Mucosa of descending colon (tissue), 3 donors: Measurements from ENCODE around the gene PTPRK. TPM values are rescaled to one million over a fixed set of nuclear protein-coding genes. Genes with fewer than 3 reads are reported as not detected.
A peak's percentile ranks its signal among the peaks of the same experiment; 100 is the strongest.

Experiments
- ATAC-seq: fragments of 200-7000 bp; cut with Tn5 transposase; one replicate; pipeline ENCODE4 v1.9.1; 2020; ENCODE audit warnings: mild to moderate bottlenecking, moderate library complexity
- DNase-seq, 3 donors: peaks; one replicate each; pipeline ENCODE4 v3.0.0-alpha.2; 2020
- H3K36me3 ChIP-seq: fragments of 200-600 bp; one replicate; pipeline ENCODE4 v1.8.0; 2021; ENCODE audit warnings: low read depth, mild to moderate bottlenecking
- H3K4me1 ChIP-seq: fragments of 200-600 bp; one replicate; pipeline ENCODE4 v1.8.0; 2021; ENCODE audit warnings: low read depth, mild to moderate bottlenecking
- H3K4me3 ChIP-seq: fragments of 200-600 bp; one replicate; pipeline ENCODE4 v1.8.0; 2021; ENCODE audit warnings: mild to moderate bottlenecking
- H3K9me3 ChIP-seq: fragments of 200-600 bp; one replicate; pipeline ENCODE4 v1.8.0; 2021; ENCODE audit warnings: mild to moderate bottlenecking
- CTCF ChIP-seq: fragments of 200-600 bp; IDR thresholded peaks from one replicate; pipeline ENCODE4 v1.8.0; 2022; ENCODE audit warnings: antibody characterized with exemption, mild to moderate bottlenecking
- intact Hi-C, 2 donors: fragments of 100-400 bp; cut with DNase I in 1 of 2; cut with micrococcal nuclease in 1 of 2; formaldehyde crosslinking; loops; one replicate each; pipeline versions ENCODE4 v1.11.0 to v1.11.1; 2022; cut with DNase I, micrococcal nuclease
- total RNA-seq, 3 donors: library from RNA; stranded (reverse); fragmentation: NEBNext Ultra II Directional in 2 of 3; extraction: Animal tissue kit (Norgen Biotek cat#: 25700) in 2 of 3; gene quantifications; one replicate each; pipeline versions ENCODE4 v1.2.1 to v1.2.4, GENCODE V29; 2021 to 2023
- donor health status: DM: no; HTN: no; CAD: no; lungs with moderate emphysema.
- donor health status: DM: no; HTN: no; CAD: no.
- donor health status: DM: no; HTN: yes; CAD: no.

Gene PTPRK
- total RNA-seq, 3 donors from 2014 or later: 75.9 to 159 (median 86.7) TPM

GRCh38 chr6:128508588-128509296, 11.7 kb downstream of the PTPRK start:
- intact Hi-C loops: no loop called here
- no peak for DNase-seq
- ATAC-seq: peak; percentile 76
- no peaks in the 10 kb centered on the region for H3K36me3 ChIP-seq
- H3K9me3 ChIP-seq: no peaks in the 10 kb centered on the region
- H3K4me1 ChIP-seq: peaks cover 38% of the 10 kb centered on the region
- no peak overlapping the region for H3K4me3 ChIP-seq
- no peak for TF ChIP-seq CTCF

- Histone ChIP-seq H3K36me3 (no peaks in the 10 kb centered on the region), H3K9me3 (no peaks in the 10 kb centered on the region), H3K4me1 (peaks cover 38% of the 10 kb centered on the region), H3K4me3 (no peak overlapping the region)
- no peak for TF ChIP-seq CTCF
- DNase-seq (peak in 2 of 3 donors; percentile 58 to 72), ATAC-seq (peak; percentile 87)
- intact Hi-C loops: no loop called here
These were observed 12.8 kb downstream of the PTPRK start for GRCh38 chr6:128507337-128508310.

GRCh38 chr6:128505603-128506002, 14.8 kb downstream of the PTPRK start:
- no peak for TF ChIP-seq CTCF
- intact Hi-C loops: no loop called here
- no peak for DNase-seq
- no peak for ATAC-seq
- H3K4me1 ChIP-seq: peaks cover 35% of the 10 kb centered on the region
- no peaks in the 10 kb centered on the region for H3K9me3 ChIP-seq
- no peaks in the 10 kb centered on the region for H3K36me3 ChIP-seq
- H3K4me3 ChIP-seq: no peak overlapping the region

- ATAC-seq: no peak
- no peak for DNase-seq
- no peak for TF ChIP-seq CTCF
- Histone ChIP-seq H3K9me3 (no peaks in the 10 kb centered on the region), H3K4me1 (peaks cover 50% of the 10 kb centered on the region), H3K4me3 (no peak overlapping the region), H3K36me3 (no peaks in the 10 kb centered on the region)
- intact Hi-C loops: no loop called here
These were observed 16.3 kb downstream of the PTPRK start for GRCh38 chr6:128504003-128504654.

GRCh38 chr6:128500749-128501600, 19.4 kb downstream of the PTPRK start:
- H3K4me3 ChIP-seq: no peak overlapping the region
- H3K9me3 ChIP-seq: no peaks in the 10 kb centered on the region
- H3K36me3 ChIP-seq: no peaks in the 10 kb centered on the region
- DNase-seq (peak in 2 of 3 donors; percentile 26 to 51), ATAC-seq (peak; percentile 45)
- intact Hi-C loops: no loop called here
- TF ChIP-seq CTCF: no peak
- H3K4me1 ChIP-seq: peaks cover 51% of the 10 kb centered on the region
